Measurements from ENCODE around the gene CXXC5.
A peak's percentile ranks its signal among the peaks of the same experiment; 100 is the strongest.

CXXC5 gene

GRCh38 chr5:139695178-139695573 is 47.0 kb downstream of the CXXC5 start:
- DNase-seq (ENCODE audit: low read depth) = no peak

GRCh38 chr5:139696167-139696893 is 48.2 kb downstream of the CXXC5 start:
- no peak for DNase-seq (ENCODE audit: low read depth)

- peak; percentile 55 for DNase-seq (ENCODE audit: low read depth)
These were observed 48.9 kb downstream of the CXXC5 start for GRCh38 chr5:139696894-139697658.

GRCh38 chr5:139698490-139699146 is 50.5 kb downstream of the CXXC5 start:
- DNase-seq (ENCODE audit: low read depth) = peak; percentile 46

GRCh38 chr5:139699351-139699750 is 51.2 kb downstream of the CXXC5 start:
- DNase-seq (ENCODE audit: low read depth) = no peak

- DNase-seq (ENCODE audit: low read depth) = no peak
These were observed 52.5 kb downstream of the CXXC5 start for GRCh38 chr5:139700711-139701055.

GRCh38 chr5:139701056-139701741 is 53.0 kb downstream of the CXXC5 start:
- no peak for DNase-seq (ENCODE audit: low read depth)

GRCh38 chr5:139702548-139702947 is 54.4 kb downstream of the CXXC5 start:
- DNase-seq (ENCODE audit: low read depth) = no peak

GRCh38 chr5:139704748-139705147 is 56.6 kb downstream of the CXXC5 start:
- DNase-seq (ENCODE audit: low read depth) = no peak

- no peak for DNase-seq (ENCODE audit: low read depth)
These were observed 57.0 kb downstream of the CXXC5 start for GRCh38 chr5:139705191-139705590.

GRCh38 chr5:139705655-139706587 is 57.8 kb downstream of the CXXC5 start:
- no peak for DNase-seq (ENCODE audit: low read depth)

GRCh38 chr5:139707445-139708003 is 59.4 kb downstream of the CXXC5 start:
- DNase-seq (ENCODE audit: low read depth) = no peak

- no peak for DNase-seq (ENCODE audit: low read depth)
These were observed 60.3 kb downstream of the CXXC5 start for GRCh38 chr5:139708434-139708861.

GRCh38 chr5:139708877-139709581 is 60.9 kb downstream of the CXXC5 start:
- DNase-seq (ENCODE audit: low read depth) = peak; percentile 63

GRCh38 chr5:139709582-139710318 is 61.6 kb downstream of the CXXC5 start:
- no peak for DNase-seq (ENCODE audit: low read depth)

GRCh38 chr5:139710319-139711066 is 62.3 kb downstream of the CXXC5 start:
- DNase-seq (ENCODE audit: low read depth) = no peak

- no peak for DNase-seq (ENCODE audit: low read depth)
These were observed 63.1 kb downstream of the CXXC5 start for GRCh38 chr5:139711067-139711905.

GRCh38 chr5:139711906-139712224 is 63.7 kb downstream of the CXXC5 start:
- no peak for DNase-seq (ENCODE audit: low read depth)
